Measurements from ENCODE around the gene S100A3.
"Not testable (repeated sequence)": the region's sequence is repeated elsewhere in the genome, so short reads cannot be mapped to it uniquely, and the experiment has no call there.

Gene S100A3

DNA sequence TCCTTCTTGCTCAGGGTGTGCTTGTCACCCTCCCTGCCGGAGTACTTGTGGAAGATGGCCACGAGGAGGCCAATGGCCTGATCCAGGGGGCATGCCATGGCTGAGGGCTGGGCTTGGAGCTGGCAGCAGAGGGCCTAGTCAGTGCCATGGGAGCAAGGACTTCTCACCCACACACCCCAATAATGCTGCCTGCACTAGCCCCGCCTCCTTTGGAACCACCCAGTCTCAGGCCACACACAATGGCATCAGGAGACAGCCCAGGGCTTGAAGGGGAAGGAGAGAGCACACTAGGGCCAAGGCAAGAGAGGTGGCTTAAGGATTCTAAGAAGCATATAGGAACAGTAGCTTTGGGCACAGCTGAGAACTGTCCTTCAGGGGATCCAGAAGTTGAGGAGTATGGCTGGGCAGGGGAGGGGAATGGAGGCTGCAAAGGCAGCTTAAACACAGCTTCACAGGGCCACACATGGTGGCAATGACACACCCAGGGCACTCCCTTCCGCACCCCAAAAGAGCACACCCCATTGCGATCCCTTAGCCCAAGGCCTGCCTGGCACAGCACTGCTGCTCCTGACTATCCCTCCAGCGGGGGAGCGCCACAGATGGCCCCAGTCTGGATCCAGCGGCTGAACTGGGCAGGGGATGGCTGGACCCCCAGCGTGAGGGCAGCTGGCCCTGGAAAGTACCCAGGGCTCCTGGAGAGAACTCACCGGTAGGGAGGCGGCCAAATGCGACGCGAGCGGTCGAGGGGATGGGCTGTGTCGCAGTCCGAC is 13.6 kb downstream of the S100A3 start, which contains the start of gene S100A6:
Gene S100A6, minus strand, starts transcription at position 750 of the 770 bp plus-strand sequence. Its CDS starts 652 bp downstream, at position 98.
- peak in 1 of 2 donors; percentile 20 for DNase-seq (ENCODE audit: low read depth in 1 of 2, low spot score in 1 of 2)

DNA sequence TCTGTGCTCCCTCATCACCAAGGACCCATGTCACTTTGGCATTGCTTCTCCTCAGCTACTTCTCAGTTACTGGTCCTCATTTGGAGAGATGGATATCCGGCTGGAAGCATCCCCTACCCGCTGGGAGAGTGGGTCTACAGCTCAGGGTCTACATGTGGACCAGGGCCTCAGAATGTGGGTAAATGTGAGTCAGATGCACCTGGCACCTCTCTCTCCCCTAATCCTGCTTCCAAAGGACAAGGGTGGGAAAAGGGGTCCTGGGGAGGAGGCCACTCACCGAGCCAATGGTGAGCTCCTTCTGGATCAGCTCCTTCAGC is 14.2 kb downstream of the S100A3 start:
- no peak for DNase-seq (ENCODE audit: low read depth in 1 of 2, low spot score in 1 of 2)

DNA sequence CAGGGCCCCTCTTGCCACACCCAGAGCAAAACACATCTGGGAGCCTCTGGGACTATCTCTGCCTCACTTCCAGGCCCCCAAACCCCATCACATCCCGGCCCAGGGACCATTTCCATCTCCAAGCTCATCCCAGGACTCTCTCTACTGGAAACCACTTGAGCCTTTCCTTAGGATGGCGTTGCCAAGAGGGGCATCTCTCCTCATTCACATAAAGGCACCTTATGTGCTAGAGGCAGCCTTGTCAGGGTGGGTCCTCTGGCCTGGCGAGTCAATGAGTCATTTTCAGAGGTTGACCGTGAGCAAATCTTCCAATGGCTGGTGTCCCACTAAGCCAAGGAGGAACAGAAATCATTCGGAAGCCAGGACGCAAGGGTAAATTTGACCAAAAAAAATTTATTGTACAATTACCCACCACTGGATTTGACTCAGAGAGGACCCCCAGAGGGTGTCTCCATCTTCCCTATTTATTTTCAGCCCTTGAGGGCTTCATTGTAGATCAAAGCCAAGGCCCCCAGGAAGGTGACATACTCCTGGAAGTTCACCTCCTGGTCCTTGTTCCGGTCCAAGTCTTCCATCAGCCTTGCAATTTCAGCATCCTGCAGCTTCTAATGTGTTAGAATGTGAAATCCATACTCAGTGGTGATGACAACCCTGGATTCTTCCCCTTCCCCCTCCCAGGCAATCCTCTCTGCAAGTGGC is 14.7 kb downstream of the S100A3 start:
- DNase-seq (ENCODE audit: low read depth in 1 of 2, low spot score in 1 of 2) = no peak

- no peak for DNase-seq (ENCODE audit: low read depth in 1 of 2, low spot score in 1 of 2)
These were observed 15.3 kb downstream of the S100A3 start for GRCh38 chr1:153533689-153534201.

- DNase-seq (ENCODE audit: low read depth in 1 of 2, low spot score in 1 of 2) = peak; percentile 62 to 68
These were observed 16.1 kb downstream of the S100A3 start for GRCh38 chr1:153532769-153533599.

DNA sequence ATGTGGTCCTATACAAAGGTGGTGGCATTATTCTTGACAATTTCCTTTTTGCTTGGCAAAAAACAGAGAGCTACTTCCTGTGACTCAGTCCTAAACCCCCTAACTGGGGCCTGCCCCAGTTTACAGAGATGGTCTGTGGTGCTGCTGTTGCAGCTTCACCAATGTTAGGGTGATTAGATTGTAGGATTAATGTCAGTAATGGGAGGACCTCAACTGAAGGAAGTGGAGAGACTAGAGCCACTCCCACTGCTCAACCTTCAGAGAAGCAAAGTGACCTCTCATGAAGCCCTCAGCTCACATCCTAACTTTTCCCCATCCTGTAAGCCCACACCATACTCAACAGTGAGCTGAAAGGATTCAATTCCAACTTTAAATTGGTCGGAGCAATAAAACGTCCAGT is 16.9 kb downstream of the S100A3 start:
- DNase-seq (ENCODE audit: low read depth in 1 of 2, low spot score in 1 of 2) = no peak

GRCh38 chr1:153531638-153532037 is 17.4 kb downstream of the S100A3 start:
- no peak for DNase-seq (ENCODE audit: low read depth in 1 of 2, low spot score in 1 of 2)

GRCh38 chr1:153527683-153528040 is 21.4 kb downstream of the S100A3 start:
- DNase-seq (ENCODE audit: low read depth in 1 of 2, low spot score in 1 of 2) = no peak

GRCh38 chr1:153527023-153527682 is 21.9 kb downstream of the S100A3 start:
- DNase-seq (ENCODE audit: low read depth in 1 of 2, low spot score in 1 of 2) = no peak

GRCh38 chr1:153526132-153526543 is 22.9 kb downstream of the S100A3 start:
- no peak for DNase-seq (ENCODE audit: low read depth in 1 of 2, low spot score in 1 of 2)

DNA sequence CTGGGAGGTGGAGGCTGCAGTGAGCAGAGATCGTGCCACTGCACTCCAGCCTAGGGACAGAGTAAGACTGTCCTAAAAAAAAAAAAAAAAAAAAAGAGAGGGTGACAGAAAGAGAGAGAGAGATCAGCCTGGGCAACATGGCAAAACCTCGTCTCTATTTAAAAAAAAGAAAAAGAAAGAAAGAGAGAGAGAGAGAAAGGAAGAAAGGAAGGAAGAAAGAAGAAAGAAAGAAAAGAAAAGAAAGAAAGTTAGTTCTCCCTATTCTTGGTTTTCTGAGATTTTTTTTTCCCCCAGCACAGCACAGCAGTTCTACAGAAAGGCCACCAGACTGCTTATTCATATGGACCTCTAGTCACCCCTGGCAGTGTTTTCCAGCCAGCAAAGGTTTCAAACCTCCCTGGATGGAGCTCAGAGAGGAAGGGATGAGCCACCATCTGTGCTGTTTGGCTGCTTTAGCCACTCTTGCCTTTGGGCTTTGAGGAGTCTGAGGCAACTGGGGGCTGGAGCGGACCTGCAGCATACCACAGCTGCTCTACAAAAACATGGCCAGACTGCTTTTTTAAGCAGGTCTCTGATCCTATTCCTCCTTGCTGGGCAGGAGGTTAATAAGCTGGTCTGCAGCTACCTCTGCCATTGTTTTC is 23.9 kb downstream of the S100A3 start:
- no peak for DNase-seq (ENCODE audit: low read depth in 1 of 2, low spot score in 1 of 2)

GRCh38 chr1:153522353-153523048 is 26.6 kb downstream of the S100A3 start:
- not testable (repeated sequence) for DNase-seq (ENCODE audit: low read depth in 1 of 2, low spot score in 1 of 2)

GRCh38 chr1:153521808-153522207 is 27.2 kb downstream of the S100A3 start:
- not testable (repeated sequence) for DNase-seq (ENCODE audit: low read depth in 1 of 2, low spot score in 1 of 2)

DNA sequence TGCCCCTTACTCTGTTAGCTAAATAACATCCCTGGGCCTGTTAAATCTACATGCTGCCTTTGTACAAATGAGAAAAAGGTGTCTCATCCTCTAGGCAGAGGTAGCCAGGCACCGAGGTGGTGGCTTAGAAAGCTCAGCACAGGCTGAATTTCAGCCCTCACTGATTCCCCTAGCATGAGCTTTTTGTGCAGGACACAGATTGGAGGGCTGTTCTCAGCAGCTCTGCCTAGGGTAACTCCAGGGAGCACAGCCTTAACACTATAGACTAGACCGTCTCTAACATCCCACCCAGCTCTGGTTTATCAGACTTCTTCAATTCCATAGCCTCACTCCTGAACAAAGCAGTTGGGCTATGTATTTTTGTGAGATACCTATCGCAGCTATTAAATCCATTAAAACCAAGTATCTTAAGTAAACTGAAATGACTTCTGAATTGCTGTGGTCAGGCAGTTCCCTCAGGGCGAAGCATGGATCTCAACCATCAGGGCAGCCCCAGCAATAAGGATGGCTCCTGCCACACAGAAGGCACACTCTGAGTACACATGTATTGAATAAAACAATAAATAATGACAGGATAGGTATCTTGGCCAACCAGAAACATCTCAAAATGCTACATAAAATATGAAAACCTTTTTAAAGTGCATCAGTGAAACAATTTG is 28.1 kb downstream of the S100A3 start:
- no peak for DNase-seq (ENCODE audit: low read depth in 1 of 2, low spot score in 1 of 2)

DNA sequence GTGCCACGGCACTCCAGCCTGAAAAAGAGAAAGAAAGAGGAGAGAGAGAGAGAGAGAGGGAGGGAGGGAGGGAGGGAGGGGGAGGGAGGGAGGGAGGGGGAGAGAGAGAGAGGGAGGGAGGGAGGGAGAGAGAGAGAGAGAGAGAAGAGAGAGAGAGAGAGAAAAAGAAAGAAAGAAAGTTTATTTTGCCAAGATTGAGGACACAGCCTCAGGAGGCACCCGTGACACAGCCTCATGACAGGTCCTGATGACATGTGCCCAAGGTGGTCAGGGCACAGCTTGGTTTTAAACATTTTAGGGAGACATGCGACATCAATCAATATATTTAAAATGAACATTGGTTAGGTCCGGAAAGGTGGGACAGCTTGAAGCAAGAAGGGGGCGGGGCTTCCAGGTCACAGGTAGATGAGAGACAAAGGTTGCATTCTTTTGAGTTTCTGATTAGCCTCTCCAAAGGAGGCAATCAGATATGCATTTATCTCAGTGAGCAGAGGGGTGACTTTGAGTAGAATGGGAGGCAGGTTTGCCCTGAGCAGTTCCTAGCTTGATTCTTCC is 28.8 kb downstream of the S100A3 start:
- not testable (repeated sequence) for DNase-seq (ENCODE audit: low read depth in 1 of 2, low spot score in 1 of 2)

DNA sequence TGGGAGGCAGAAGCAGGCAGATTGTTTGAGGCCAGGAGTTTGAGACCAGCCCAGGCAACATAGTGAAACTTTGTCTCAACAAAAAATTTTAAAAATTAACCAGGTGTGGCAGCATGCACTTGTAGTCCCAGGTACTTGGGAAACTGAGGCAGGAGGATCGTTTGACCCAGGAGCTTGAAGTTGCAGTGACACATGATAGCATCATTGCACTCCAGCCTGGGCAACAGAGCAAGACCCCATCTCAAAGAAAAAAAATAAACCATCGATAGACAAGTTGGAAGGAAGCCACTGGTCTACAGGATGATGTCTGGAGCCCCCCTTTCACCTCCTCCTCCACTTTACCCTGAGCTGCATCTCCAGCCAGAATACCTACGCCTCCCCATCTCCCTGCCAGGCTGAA is 29.8 kb downstream of the S100A3 start:
- no peak for DNase-seq (ENCODE audit: low read depth in 1 of 2, low spot score in 1 of 2)

- no peak for DNase-seq (ENCODE audit: low read depth in 1 of 2, low spot score in 1 of 2)
These were observed 33.3 kb downstream of the S100A3 start for GRCh38 chr1:153515504-153516394.

GRCh38 chr1:153513666-153514065 is 35.4 kb downstream of the S100A3 start:
- no peak for DNase-seq (ENCODE audit: low read depth in 1 of 2, low spot score in 1 of 2)
